ENCODE measurements around the gene RBM4B. TPM values are rescaled to one million over a fixed set of nuclear protein-coding genes. Genes with fewer than 3 reads are reported as not detected.

RBM4B gene
- total and polyA plus RNA-seq, 4 donors = 7.1 to 13.8 (median 10.6) TPM

- H3K9me3 ChIP-seq (ENCODE audit: control insufficient read depth in 4 of 4, low read length in 3 of 4) = no peaks in the 10 kb centered on the region
- no peak overlapping the region for H3K27ac ChIP-seq (ENCODE audit: low read depth in 1 of 2, low read length in 2 of 2)
- H3K4me3 ChIP-seq (ENCODE audit: low read depth in 1 of 3, low read length in 3 of 3) = no peak overlapping the region
- no peak overlapping the region for H3K9ac ChIP-seq (ENCODE audit: low read depth in 1 of 2, low read length in 2 of 2)
- TF ChIP-seq REST (IDR thresholded peaks at IDR 0.05) (no peak), YY1 (IDR thresholded peaks at IDR 0.05) (no peak)
- peaks cover 4 to 22% (median 15%) of the 10 kb centered on the region in 4 donors for H3K36me3 ChIP-seq (ENCODE audit: control insufficient read depth in 4 of 4, insufficient read depth in 3 of 4, low read depth in 1 of 4, low read length in 3 of 4)
- 93% methylated on average over 6 of the region's 6 CpGs for whole genome bisulfite sequencing
- no peaks in the 10 kb centered on the region for H3K4me1 ChIP-seq (ENCODE audit: control insufficient read depth in 4 of 4, insufficient read depth in 4 of 4, low read length in 3 of 4)
- no peaks in the 10 kb centered on the region for H3K27me3 ChIP-seq (ENCODE audit: control insufficient read depth in 4 of 4, insufficient read depth in 4 of 4, low read length in 3 of 4)
- no peak for DNase-seq (ENCODE audit: low spot score)
Observed at GRCh38 chr11:66653123-66653522, 24.6 kb downstream of the RBM4B start.

- WGBS = 93% methylated on average over 7 of the region's 7 CpGs
- DNase-seq (ENCODE audit: low spot score) = no peak
- H3K9ac ChIP-seq (ENCODE audit: low read depth in 1 of 2, low read length in 2 of 2) = no peak overlapping the region
- H3K27me3 ChIP-seq (ENCODE audit: control insufficient read depth in 4 of 4, insufficient read depth in 4 of 4, low read length in 3 of 4) = no peaks in the 10 kb centered on the region
- H3K4me1 ChIP-seq (ENCODE audit: control insufficient read depth in 4 of 4, insufficient read depth in 4 of 4, low read length in 3 of 4) = no peaks in the 10 kb centered on the region
- H3K9me3 ChIP-seq (ENCODE audit: control insufficient read depth in 4 of 4, low read length in 3 of 4) = no peaks in the 10 kb centered on the region
- H3K4me3 ChIP-seq (ENCODE audit: low read depth in 1 of 3, low read length in 3 of 3) = no peak overlapping the region
- TF ChIP-seq REST (IDR thresholded peaks at IDR 0.05) (no peak), TAF1 (conservative IDR thresholded peaks at IDR 0.05) (no peak), GABPA (IDR thresholded peaks at IDR 0.05 in 1 of 2, conservative IDR thresholded peaks at IDR 0.05 in 1 of 2) (no peak), YY1 (IDR thresholded peaks at IDR 0.05) (no peak), SP1 (IDR thresholded peaks at IDR 0.05) (no peak), JUND (IDR thresholded peaks at IDR 0.05) (no peak), RAD21 (IDR thresholded peaks at IDR 0.05) (no peak)
- H3K36me3 ChIP-seq (ENCODE audit: control insufficient read depth in 4 of 4, insufficient read depth in 3 of 4, low read depth in 1 of 4, low read length in 3 of 4) = peaks cover 4 to 24% (median 16%) of the 10 kb centered on the region in 4 donors
- no peak overlapping the region for H3K27ac ChIP-seq (ENCODE audit: low read depth in 1 of 2, low read length in 2 of 2)
Observed at GRCh38 chr11:66652651-66653050, 25.0 kb downstream of the RBM4B start.

- no peak overlapping the region for H3K9ac ChIP-seq (ENCODE audit: low read depth in 1 of 2, low read length in 2 of 2)
- no peaks in the 10 kb centered on the region for H3K9me3 ChIP-seq (ENCODE audit: control insufficient read depth in 4 of 4, low read length in 3 of 4)
- whole genome bisulfite sequencing = 96% methylated on average over 2 of the region's 2 CpGs
- H3K36me3 ChIP-seq (ENCODE audit: control insufficient read depth in 4 of 4, insufficient read depth in 3 of 4, low read depth in 1 of 4, low read length in 3 of 4) = peaks cover 5 to 35% (median 23%) of the 10 kb centered on the region in 4 donors
- no peaks in the 10 kb centered on the region for H3K27me3 ChIP-seq (ENCODE audit: control insufficient read depth in 4 of 4, insufficient read depth in 4 of 4, low read length in 3 of 4)
- H3K4me1 ChIP-seq (ENCODE audit: control insufficient read depth in 4 of 4, insufficient read depth in 4 of 4, low read length in 3 of 4) = no peaks in the 10 kb centered on the region
- H3K27ac ChIP-seq (ENCODE audit: low read depth in 1 of 2, low read length in 2 of 2) = no peak overlapping the region
- no peak overlapping the region for H3K4me3 ChIP-seq (ENCODE audit: low read depth in 1 of 3, low read length in 3 of 3)
- DNase-seq (ENCODE audit: low spot score) = no peak
- TF ChIP-seq JUND (IDR thresholded peaks at IDR 0.05) = no peak
- no peak for TF ChIP-seq NR2F2 (IDR thresholded peaks at IDR 0.05)
- TF ChIP-seq RAD21 (IDR thresholded peaks at IDR 0.05) = no peak
- TF ChIP-seq GABPA (IDR thresholded peaks at IDR 0.05 in 1 of 2, conservative IDR thresholded peaks at IDR 0.05 in 1 of 2) = no peak
- TF ChIP-seq HNF4A (conservative IDR thresholded peaks at IDR 0.05) = no peak
- TF ChIP-seq SP1 (IDR thresholded peaks at IDR 0.05) = no peak
- no peak for TF ChIP-seq HNF4G (IDR thresholded peaks at IDR 0.05)
- TF ChIP-seq ZBTB33 (IDR thresholded peaks at IDR 0.05) = no peak
- TF ChIP-seq ATF3 (IDR thresholded peaks at IDR 0.05) = no peak
- no peak for TF ChIP-seq MAX (IDR thresholded peaks at IDR 0.05)
- no peak for TF ChIP-seq FOXA2 (IDR thresholded peaks at IDR 0.05)
- no peak for TF ChIP-seq REST (IDR thresholded peaks at IDR 0.05)
Observed at GRCh38 chr11:66651016-66651415, 26.7 kb downstream of the RBM4B start.

Measured in liver (tissue), 9 donors.